Measurements from ENCODE around the gene APOC4. TPM values are rescaled to one million over a fixed set of nuclear protein-coding genes. Genes with fewer than 3 reads are reported as not detected.
A peak's percentile ranks its signal among the peaks of the same experiment; 100 is the strongest.

Gene APOC4
- total and polyA plus RNA-seq, 7 donors, result not detected

DNA sequence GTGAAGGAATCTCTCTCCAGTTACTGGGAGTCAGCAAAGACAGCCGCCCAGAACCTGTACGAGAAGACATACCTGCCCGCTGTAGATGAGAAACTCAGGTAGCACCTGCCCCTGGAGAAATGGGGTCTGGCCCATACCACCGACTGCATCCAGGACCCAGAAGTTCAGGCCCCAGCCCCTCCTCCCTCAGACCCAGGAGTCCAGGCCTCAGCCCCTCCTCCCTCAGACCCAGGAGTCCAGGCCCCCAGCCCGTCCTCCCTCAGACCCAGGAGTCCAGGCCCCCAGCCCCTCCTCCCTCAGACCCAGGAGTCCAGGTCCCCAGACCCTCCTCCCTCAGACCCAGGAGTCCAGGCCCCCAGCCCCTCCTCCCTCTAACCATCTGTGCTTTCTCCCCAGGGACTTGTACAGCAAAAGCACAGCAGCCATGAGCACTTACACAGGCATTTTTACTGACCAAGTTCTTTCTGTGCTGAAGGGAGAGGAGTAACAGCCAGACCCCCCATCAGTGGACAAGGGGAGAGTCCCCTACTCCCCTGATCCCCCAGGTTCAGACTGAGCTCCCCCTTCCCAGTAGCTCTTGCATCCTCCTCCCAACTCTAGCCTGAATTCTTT lies 6.8 kb downstream of the APOC4 start:
- Histone ChIP-seq H3K36me3 (peaks cover 0 to 9% (median 2%) of the 10 kb centered on the region in 4 donors), H3K27me3 (no peaks in the 10 kb centered on the region), H3K4me3 (no peak overlapping the region), H3K27ac (no peak overlapping the region), H3K4me1 (peaks cover 0 to 20% (median 14%) of the 10 kb centered on the region in 4 donors), H3K9me3 (no peaks in the 10 kb centered on the region)
- intact Hi-C loops (cut with DNase I), result no loop called here
- DNase-seq, result no peak
- TF ChIP-seq EP300 (IDR thresholded peaks at IDR 0.05) (no peak), POLR2AphosphoS5 (IDR thresholded peaks at IDR 0.05) (no peak), POLR2A (IDR thresholded peaks at IDR 0.05) (no peak), CTCF (IDR thresholded peaks at IDR 0.05) (no peak)
- whole genome bisulfite sequencing, 2 donors, result 90 to 91% methylated on average over 5 of the region's 5 CpGs

DNA sequence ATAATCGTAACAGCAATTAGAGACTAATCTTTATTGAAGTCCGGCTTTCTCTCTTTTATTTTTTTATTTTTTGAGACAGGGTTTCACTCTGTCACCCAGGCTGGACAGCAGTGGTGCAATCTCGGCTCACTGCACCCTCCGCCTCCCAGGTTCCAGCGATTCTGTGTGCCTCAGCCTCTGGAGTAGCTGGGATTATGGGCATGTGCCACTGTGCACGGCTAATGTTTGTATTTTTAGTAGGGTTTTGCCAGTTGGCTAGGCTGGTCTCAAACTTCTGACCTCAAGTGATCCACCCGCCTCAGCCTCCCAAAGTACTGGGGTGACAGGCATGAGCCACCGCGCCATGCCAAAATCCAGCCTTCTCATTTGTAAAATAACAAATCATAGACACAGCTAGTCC lies 7.5 kb downstream of the APOC4 start:
- intact Hi-C loops (cut with DNase I), result no loop called here
- H3K36me3 ChIP-seq, result peaks cover 0 to 9% (median 2%) of the 10 kb centered on the region in 4 donors
- no peak for TF ChIP-seq POLR2A (IDR thresholded peaks at IDR 0.05)
- TF ChIP-seq POLR2AphosphoS5 (IDR thresholded peaks at IDR 0.05), result no peak
- TF ChIP-seq EP300 (IDR thresholded peaks at IDR 0.05), result no peak
- no peak for TF ChIP-seq CTCF (IDR thresholded peaks at IDR 0.05)
- H3K4me3 ChIP-seq, result no peak overlapping the region
- peaks cover 0 to 25% (median 19%) of the 10 kb centered on the region in 4 donors for H3K4me1 ChIP-seq
- no peak for DNase-seq
- H3K27me3 ChIP-seq, result no peaks in the 10 kb centered on the region
- no peak overlapping the region for H3K27ac ChIP-seq
- H3K9me3 ChIP-seq, result no peaks in the 10 kb centered on the region
- 94 to 95% methylated on average over 9 of the region's 9 CpGs for WGBS, 2 donors

- Histone ChIP-seq H3K27me3 (no peaks in the 10 kb centered on the region), H3K36me3 (peaks cover 0 to 9% (median 2%) of the 10 kb centered on the region in 4 donors), H3K27ac (peak overlapping the region in 2 of 4 donors; percentile 16 to 21), H3K9me3 (no peaks in the 10 kb centered on the region), H3K4me3 (no peak overlapping the region), H3K4me1 (peaks cover 0 to 32% (median 28%) of the 10 kb centered on the region in 4 donors)
- peak; percentile 83 for DNase-seq
- TF ChIP-seq CTCF (IDR thresholded peaks at IDR 0.05), result peak; percentile 69 to 84 (median 76)
- no peak for TF ChIP-seq POLR2AphosphoS5 (IDR thresholded peaks at IDR 0.05)
- no peak for TF ChIP-seq POLR2A (IDR thresholded peaks at IDR 0.05)
- intact Hi-C loops (cut with DNase I), result loop anchor here (1.0 to 5.0 kb wide), 2 partner anchors 48 to 104 kb away; partner anchors contain the start of gene NECTIN2
- WGBS, 2 donors, result 55 to 62% methylated on average over 13 of the region's 13 CpGs
These were observed 9.4 kb downstream of the APOC4 start for GRCh38 chr19:44951179-44952159.

DNA sequence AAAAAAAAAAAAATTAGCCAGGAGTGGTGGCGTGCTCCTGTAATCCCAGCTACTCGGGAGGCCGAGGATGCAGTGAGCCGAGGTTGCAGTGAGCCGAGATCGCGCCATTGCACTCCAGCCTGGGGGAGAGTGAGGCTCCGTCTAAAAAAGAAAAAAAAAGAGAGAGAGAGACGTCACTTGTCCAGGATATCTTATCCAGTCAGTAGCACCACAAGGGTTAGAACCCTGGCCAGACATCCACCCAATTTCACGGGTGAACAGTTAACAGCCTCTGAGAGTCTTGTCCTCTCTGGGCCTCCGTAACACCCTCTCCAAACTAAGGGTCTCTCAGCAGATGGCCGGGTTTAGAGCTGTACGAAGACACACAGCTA lies 12.2 kb downstream of the APOC4 start:
- WGBS, 2 donors, result 15 to 33% methylated on average over 13 of the region's 13 CpGs
- intact Hi-C loops (cut with DNase I), result loop anchor here (2.0 to 5.0 kb wide), 2 partner anchors 47 to 107 kb away; partner anchors contain the start of genes NECTIN2 and RELB
- no peaks in the 10 kb centered on the region for H3K27me3 ChIP-seq
- H3K4me3 ChIP-seq, result peak overlapping the region; percentile 52 to 96 (median 82)
- H3K36me3 ChIP-seq, result peaks cover 0 to 9% (median 2%) of the 10 kb centered on the region in 4 donors
- H3K4me1 ChIP-seq, result peaks cover 0 to 50% (median 46%) of the 10 kb centered on the region in 4 donors
- no peaks in the 10 kb centered on the region for H3K9me3 ChIP-seq
- no peak for TF ChIP-seq POLR2A (IDR thresholded peaks at IDR 0.05)
- no peak for TF ChIP-seq CTCF (IDR thresholded peaks at IDR 0.05)
- H3K27ac ChIP-seq, result peak overlapping the region; percentile 88 to 95 (median 90)
- no peak for DNase-seq
